Muscle layer of duodenum (tissue), 2 donors: ENCODE data around the gene POLR3E.

Experiments used
- H3K27ac ChIP-seq: one replicate; pipeline ENCODE4 v1.7.0; 2013; ENCODE audit warnings: mild to moderate bottlenecking, low read length
- H3K27me3 ChIP-seq: one replicate; pipeline ENCODE4 v1.7.0; 2013; ENCODE audit warnings: low read depth, mild to moderate bottlenecking, control low read depth, low read length
- H3K36me3 ChIP-seq, 2 donors: one replicate each; pipeline ENCODE4 v1.7.0; 2013; ENCODE audit warnings: low read length in 2 of 2, control low read depth in 1 of 2, mild to moderate bottlenecking in 1 of 2; ENCODE audit not compliant: insufficient read depth in 2 of 2, control insufficient read depth in 1 of 2
- H3K4me1 ChIP-seq, 2 donors: one replicate each; pipeline ENCODE4 v1.7.0; 2013; ENCODE audit warnings: low read length in 2 of 2, mild to moderate bottlenecking in 2 of 2, control low read depth in 1 of 2, moderate library complexity in 1 of 2; ENCODE audit not compliant: insufficient read depth in 2 of 2, control insufficient read depth in 1 of 2
- H3K4me3 ChIP-seq, 2 donors: one replicate each; pipeline ENCODE4 v1.7.0; 2013; ENCODE audit warnings: low read length in 2 of 2, low read depth in 1 of 2, mild to moderate bottlenecking in 1 of 2
- H3K9me3 ChIP-seq, 2 donors: one replicate each; pipeline ENCODE4 v1.7.0; 2013; ENCODE audit warnings: low read length in 2 of 2, control low read depth in 1 of 2, mild to moderate bottlenecking in 1 of 2; ENCODE audit not compliant: control insufficient read depth in 1 of 2
- donor health status: healthy.

Gene POLR3E

DNA sequence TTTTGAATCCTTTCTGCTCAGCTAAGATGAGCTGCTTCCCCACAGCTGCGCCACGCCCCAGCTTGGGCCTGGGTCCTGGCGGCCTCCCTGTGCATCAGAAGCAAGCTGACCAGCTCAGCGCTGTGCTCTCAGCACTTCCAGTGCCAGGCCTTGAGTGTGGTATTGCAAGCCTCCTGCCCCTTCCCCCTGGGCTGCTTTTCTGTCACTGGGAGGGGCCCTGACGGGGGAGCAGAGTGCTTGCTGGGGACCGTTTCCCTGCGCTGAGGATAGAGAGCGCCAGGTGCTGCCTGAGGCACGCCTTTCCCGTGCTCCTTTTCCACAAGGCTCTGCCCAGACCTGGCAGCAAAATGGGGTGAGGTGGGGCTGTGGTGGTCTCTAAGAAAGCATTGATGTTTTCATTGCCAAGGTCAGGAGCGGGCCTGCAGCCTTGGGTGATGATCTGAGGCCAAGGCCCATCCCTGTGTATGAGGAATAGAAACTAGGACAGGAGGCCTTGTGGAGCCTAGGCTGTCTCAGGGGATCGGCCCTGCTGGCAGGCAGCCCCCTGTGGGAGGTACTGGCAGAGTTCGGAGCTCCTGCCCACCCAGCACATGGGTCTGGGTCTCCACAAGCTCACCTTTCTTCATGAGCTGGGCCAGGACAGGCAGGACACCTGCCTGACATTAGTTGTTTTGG, 29.7 kb downstream of the POLR3E start:
- Histone ChIP-seq H3K9me3 (no peaks in the 10 kb centered on the region), H3K27ac (no peak overlapping the region), H3K4me1 (no peaks in the 10 kb centered on the region), H3K27me3 (no peaks in the 10 kb centered on the region), H3K4me3 (no peak overlapping the region), H3K36me3 (peaks cover 39 to 65% of the 10 kb centered on the region in 2 donors)

DNA sequence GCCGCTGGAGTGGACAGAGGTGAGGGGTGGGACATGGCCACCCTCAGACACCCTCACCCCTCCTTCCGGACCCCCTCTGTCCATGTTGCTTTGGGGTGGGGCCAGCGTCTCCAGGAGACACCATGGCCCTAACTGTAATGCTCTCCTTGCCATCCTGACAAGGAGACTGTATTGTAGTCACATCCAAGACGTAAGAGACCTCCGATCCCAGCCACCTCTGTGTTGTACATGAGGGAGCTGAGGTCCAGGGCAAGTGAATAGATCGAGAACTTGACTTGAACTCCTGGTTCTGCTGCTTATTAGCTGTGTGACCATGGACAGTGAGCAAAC, 30.2 kb downstream of the POLR3E start:
- H3K27me3 ChIP-seq = no peaks in the 10 kb centered on the region
- H3K4me1 ChIP-seq = no peaks in the 10 kb centered on the region
- H3K36me3 ChIP-seq = peaks cover 44 to 64% of the 10 kb centered on the region in 2 donors
- no peak overlapping the region for H3K27ac ChIP-seq
- no peaks in the 10 kb centered on the region for H3K9me3 ChIP-seq
- H3K4me3 ChIP-seq = no peak overlapping the region

DNA sequence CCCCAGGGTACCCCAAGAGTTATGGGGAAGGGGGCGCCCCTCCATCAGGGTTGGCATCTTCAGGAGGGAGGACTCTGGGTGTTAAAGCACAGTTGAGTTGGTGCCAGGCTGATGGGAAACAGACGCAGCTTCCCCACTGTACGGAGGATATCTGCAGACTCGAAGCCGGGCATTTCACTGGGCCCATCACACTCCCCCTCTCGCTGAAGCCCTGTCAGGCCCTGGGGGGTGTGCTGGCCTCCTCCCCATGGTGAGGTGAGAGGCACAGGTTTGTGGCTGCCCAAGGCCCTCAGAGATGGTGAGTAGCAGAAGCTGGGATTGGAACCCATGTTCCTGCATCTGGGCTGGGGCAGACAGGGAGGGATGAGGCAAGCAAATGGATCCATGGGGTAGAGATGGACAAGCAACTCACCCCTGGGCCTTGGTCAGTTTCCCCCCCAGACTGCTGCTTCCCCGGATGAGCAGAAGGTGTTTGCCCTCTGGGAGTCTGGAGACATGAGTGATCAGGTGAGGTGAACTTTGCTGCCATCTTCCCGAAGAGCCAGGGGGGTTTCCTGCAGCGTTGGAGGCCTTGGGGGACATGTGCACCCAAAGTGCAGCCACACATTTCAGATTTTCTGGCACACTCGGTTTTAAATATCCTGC, 31.0 kb downstream of the POLR3E start:
- Histone ChIP-seq H3K27ac (no peak overlapping the region), H3K27me3 (no peaks in the 10 kb centered on the region), H3K4me3 (no peak overlapping the region), H3K9me3 (no peaks in the 10 kb centered on the region), H3K4me1 (no peaks in the 10 kb centered on the region), H3K36me3 (peaks cover 47 to 62% of the 10 kb centered on the region in 2 donors)

DNA sequence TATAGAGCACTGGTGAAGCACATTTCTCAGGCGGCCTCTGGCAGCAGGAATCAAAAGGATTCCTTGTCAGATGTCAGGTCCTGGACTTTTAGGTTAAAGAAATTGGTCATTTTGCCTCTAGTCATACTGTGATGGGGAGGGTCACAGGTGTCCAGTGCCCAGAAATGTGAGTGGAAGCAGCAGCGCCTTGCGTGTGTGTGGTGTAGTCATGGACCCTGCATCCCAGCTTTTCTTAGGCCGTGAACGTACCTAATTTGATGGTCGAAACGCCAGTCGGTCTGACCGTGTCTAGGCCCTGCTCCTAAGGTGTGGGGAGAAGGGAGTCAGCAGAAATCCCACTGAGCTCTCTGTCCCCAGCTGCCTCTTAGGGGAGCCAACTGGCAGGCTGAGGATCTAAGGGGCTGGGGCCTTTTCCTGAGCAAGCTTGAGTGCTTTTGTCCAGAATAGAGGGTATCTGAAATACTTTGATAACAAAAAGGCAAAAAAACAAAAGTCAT, 32.0 kb downstream of the POLR3E start:
- Histone ChIP-seq H3K36me3 (peaks cover 55 to 67% of the 10 kb centered on the region in 2 donors), H3K27ac (no peak overlapping the region), H3K27me3 (no peaks in the 10 kb centered on the region), H3K4me1 (no peaks in the 10 kb centered on the region), H3K9me3 (no peaks in the 10 kb centered on the region), H3K4me3 (no peak overlapping the region)

DNA sequence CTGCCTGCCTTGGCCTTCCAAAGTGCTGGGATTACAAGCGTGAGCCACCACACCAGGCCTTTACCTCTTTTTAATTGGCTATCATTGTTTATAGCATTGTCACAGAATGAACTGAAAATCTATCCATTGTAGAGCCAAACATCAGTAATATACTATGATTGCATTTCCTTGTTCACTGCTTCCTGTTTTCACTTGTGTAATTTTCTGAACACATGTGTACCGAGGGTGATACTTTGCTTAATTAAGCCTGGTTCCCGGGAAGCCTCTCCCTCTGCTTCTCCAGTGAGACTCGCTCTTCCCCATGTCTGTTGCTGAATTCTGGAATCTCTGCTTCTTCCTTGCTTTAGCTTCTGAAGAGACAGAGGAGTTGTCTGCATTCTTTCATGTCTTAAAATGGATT, 33.1 kb downstream of the POLR3E start:
- H3K4me1 ChIP-seq = no peaks in the 10 kb centered on the region
- no peak overlapping the region for H3K27ac ChIP-seq
- H3K36me3 ChIP-seq = peaks cover 60 to 67% of the 10 kb centered on the region in 2 donors
- no peaks in the 10 kb centered on the region for H3K27me3 ChIP-seq
- H3K9me3 ChIP-seq = no peaks in the 10 kb centered on the region
- H3K4me3 ChIP-seq = no peak overlapping the region

DNA sequence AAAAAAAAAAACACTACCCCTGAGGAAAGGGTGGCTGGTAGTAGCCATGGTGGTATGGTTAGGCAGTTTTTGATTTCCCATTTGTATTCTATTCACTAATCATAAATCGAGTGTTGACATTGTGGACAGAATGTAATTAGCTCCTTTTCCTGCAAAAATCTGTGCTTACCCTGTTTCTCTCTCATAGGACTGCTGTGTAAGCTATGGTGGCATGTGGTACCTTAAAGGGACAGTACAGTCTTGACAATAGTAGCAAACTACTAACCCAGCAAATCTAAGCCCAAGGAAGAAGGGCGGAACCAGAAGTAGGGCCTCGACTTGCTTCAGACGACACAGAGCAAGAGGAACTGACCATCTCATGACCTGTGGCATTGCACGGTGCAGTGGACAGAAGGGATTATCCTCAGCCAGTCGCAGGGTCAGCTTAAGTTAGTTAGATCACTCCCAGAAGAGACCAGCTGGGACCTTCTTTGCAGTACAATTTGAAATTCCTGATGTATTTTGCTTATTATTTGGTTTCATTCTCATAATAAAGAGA, 36.3 kb downstream of the POLR3E start:
- Histone ChIP-seq H3K36me3 (peaks cover 44 to 45% of the 10 kb centered on the region in 2 donors), H3K9me3 (peaks cover 3 to 5% of the 10 kb centered on the region in 2 donors), H3K4me1 (no peaks in the 10 kb centered on the region), H3K4me3 (no peak overlapping the region), H3K27ac (no peak overlapping the region), H3K27me3 (no peaks in the 10 kb centered on the region)

DNA sequence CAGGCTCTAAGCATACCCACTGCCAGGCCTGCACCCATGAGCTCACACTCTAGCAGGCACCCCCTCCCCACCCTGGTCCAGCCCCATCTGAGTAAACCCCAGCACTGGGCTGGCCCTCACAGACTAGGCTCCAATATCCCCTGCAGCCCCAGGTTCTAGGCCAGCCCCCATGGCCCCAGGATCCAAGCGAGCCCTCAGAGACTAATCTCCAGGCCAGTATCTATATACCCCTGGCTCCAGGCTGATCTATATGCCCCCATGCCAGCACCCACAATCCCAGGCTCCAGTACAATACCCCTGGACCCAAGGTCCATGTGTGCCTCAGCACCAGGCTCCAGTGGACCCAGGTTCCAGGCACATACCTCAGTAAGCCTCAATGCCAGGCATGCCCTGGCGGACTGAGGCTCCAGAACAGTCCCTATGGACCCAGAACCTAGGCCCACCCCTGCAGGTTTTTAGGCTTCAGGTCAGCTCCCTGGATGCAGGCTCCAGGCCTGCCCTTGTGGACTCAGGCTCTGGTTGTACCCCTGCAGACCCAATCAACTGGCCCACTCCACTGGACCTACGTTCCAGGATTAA, 38.5 kb downstream of the POLR3E start:
- peaks cover 3 to 10% of the 10 kb centered on the region in 2 donors for H3K9me3 ChIP-seq
- no peaks in the 10 kb centered on the region for H3K4me1 ChIP-seq
- H3K27ac ChIP-seq = no peak overlapping the region
- no peak overlapping the region for H3K4me3 ChIP-seq
- no peaks in the 10 kb centered on the region for H3K27me3 ChIP-seq
- H3K36me3 ChIP-seq = peaks cover 35 to 37% of the 10 kb centered on the region in 2 donors

DNA sequence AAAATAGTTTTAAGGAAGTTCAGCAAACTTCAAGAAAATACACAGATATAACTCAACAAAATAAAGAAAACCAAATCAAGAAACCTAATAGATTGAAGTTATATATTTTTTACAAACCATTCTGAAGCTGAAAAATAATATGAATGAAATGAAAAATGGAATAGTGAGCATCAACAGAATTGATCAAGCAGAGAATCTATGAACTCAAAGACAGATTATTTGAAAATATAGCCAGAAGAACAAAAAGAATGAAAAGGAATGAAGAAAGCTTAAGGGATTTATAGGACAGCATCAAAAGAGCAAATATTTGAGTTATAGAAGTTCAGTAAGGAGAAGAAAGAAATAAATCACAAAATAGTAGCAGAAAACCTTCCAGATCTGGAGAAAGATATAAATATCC, 39.4 kb downstream of the POLR3E start:
- peaks cover 3 to 12% of the 10 kb centered on the region in 2 donors for H3K9me3 ChIP-seq
- no peak overlapping the region for H3K27ac ChIP-seq
- H3K36me3 ChIP-seq = peaks cover 34 to 40% of the 10 kb centered on the region in 2 donors
- H3K4me1 ChIP-seq = no peaks in the 10 kb centered on the region
- H3K27me3 ChIP-seq = no peaks in the 10 kb centered on the region
- H3K4me3 ChIP-seq = no peak overlapping the region

DNA sequence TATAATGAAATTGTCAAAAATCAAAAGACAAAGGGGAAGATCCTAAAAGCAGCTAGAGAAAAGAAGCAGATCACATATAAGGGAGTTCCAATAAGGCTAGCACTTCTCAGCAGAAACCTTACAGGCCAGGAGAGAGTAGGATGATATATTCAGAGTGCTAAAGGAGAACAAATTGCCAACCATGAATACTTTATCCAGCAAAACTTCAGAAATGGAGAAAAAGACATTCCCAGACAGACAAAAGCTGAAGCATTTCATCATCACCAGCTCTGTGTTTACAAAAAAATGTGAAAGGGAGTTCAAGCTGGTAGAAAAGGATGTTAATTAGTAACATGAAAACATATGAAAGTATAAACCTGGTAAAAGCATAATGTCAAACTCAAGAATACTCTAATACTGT, 39.8 kb downstream of the POLR3E start:
- no peaks in the 10 kb centered on the region for H3K27me3 ChIP-seq
- peaks cover 30 to 38% of the 10 kb centered on the region in 2 donors for H3K36me3 ChIP-seq
- no peak overlapping the region for H3K27ac ChIP-seq
- no peaks in the 10 kb centered on the region for H3K4me1 ChIP-seq
- peaks cover 3 to 12% of the 10 kb centered on the region in 2 donors for H3K9me3 ChIP-seq
- no peak overlapping the region for H3K4me3 ChIP-seq

DNA sequence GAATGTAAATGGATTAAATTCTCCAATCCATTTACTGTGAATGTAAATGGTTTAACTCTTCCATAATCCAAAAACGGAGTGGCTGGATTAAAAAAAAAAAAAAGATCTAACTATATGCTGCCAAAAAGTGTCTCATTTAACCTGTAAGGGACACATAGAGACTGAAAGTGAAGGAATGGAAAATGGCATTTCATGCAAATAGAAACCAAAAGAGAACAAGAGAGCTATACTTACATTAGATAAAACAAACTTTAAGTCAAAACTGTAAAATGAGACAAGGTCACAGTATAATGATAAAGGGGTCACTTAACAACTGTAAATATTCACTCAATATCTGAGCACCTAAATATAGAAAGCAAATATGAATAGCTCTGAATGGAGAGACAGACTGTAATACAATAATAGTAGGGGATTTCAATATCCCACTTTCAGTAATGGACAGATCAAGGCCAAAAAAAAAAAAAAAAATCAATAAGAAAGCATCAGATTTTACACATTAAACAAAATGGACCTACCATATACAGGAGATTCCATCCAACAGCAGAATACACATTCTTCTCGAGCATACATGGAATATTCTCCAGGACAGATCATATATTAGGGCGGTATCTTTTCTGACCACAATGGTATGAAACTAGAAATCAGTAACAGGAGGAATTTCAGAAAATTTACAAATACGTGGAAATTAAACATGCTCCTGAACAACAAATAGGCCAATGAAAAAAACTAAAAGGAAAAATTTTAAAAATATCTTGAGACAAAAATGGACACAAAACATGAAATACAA, 40.8 kb downstream of the POLR3E start:
- H3K4me1 ChIP-seq = no peaks in the 10 kb centered on the region
- no peak overlapping the region for H3K27ac ChIP-seq
- no peak overlapping the region for H3K4me3 ChIP-seq
- no peaks in the 10 kb centered on the region for H3K27me3 ChIP-seq
- peaks cover 3 to 12% of the 10 kb centered on the region in 2 donors for H3K9me3 ChIP-seq
- peaks cover 23 to 39% of the 10 kb centered on the region in 2 donors for H3K36me3 ChIP-seq

DNA sequence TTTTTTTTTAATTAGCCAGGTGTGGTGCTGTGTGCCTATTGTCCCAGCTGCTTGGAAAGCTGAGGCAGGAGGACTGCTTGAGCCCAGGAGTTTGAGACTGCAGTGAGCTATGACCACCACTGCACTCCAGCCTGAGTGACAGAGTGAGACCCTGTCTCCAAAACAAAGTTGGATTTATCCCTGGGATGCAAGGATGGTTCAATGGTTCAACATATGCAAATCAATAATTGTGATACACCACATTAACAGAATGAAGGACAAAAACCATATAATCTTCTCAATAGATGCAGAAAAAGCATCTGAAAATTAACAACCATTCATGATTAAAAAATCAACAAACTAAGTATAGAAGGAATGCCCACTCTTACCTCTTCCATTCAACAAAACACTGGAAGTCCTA, 43.7 kb downstream of the POLR3E start:
- Histone ChIP-seq H3K36me3 (peaks cover 4 to 13% of the 10 kb centered on the region in 2 donors), H3K4me3 (no peak overlapping the region), H3K4me1 (peaks cover 0 to under 1% of the 10 kb centered on the region in 2 donors), H3K9me3 (peaks cover 3 to 11% of the 10 kb centered on the region in 2 donors), H3K27me3 (no peaks in the 10 kb centered on the region), H3K27ac (no peak overlapping the region)
